Measurements from ENCODE around the gene RNF8. TPM values are rescaled to one million over a fixed set of nuclear protein-coding genes. Genes with fewer than 3 reads are reported as not detected.
"Not testable (repeated sequence)": the region's sequence is repeated elsewhere in the genome, so short reads cannot be mapped to it uniquely, and the experiment has no call there.

RNF8 gene
- total RNA-seq, 1 experiment from 2014 or later: 40.3 TPM

- DNase-seq (ENCODE audit: low read depth): no peak
Observed at GRCh38 chr6:37399795-37400490, 46.2 kb downstream of the RNF8 start.

GRCh38 chr6:37401658-37402057 is 47.9 kb downstream of the RNF8 start:
- DNase-seq (ENCODE audit: low read depth): not testable (repeated sequence)

- no peak for DNase-seq (ENCODE audit: low read depth)
Observed at GRCh38 chr6:37406726-37407341, 53.1 kb downstream of the RNF8 start.

- no peak for DNase-seq (ENCODE audit: low read depth)
Observed at GRCh38 chr6:37407948-37408347, 54.2 kb downstream of the RNF8 start.

- no peak for DNase-seq (ENCODE audit: low read depth)
Observed at GRCh38 chr6:37409501-37409900, 55.7 kb downstream of the RNF8 start.

- no peak for DNase-seq (ENCODE audit: low read depth)
Observed at GRCh38 chr6:37417393-37417792, 63.6 kb downstream of the RNF8 start.

- DNase-seq (ENCODE audit: low read depth): no peak
Observed at GRCh38 chr6:37418722-37419121, 64.9 kb downstream of the RNF8 start.

GRCh38 chr6:37426058-37426944 is 72.5 kb downstream of the RNF8 start:
- DNase-seq (ENCODE audit: low read depth): no peak

- DNase-seq (ENCODE audit: low read depth): no peak
Observed at GRCh38 chr6:37426945-37427510, 73.2 kb downstream of the RNF8 start.

GRCh38 chr6:37429352-37429750 is 75.6 kb downstream of the RNF8 start:
- DNase-seq (ENCODE audit: low read depth): no peak

GRCh38 chr6:37432590-37432915 is 78.8 kb downstream of the RNF8 start:
- DNase-seq (ENCODE audit: low read depth): no peak

- DNase-seq (ENCODE audit: low read depth): peak; percentile 98
Observed at GRCh38 chr6:37432916-37433656, 79.3 kb downstream of the RNF8 start, which contains the start of gene CMTR1. Gene CMTR1, plus strand, starts transcription at chr6:37433221. Its CDS starts 2,409 bp downstream, at chr6:37435630.

GRCh38 chr6:37433657-37434271 is 80.0 kb downstream of the RNF8 start:
- peak; percentile 21 for DNase-seq (ENCODE audit: low read depth)

GRCh38 chr6:37435373-37435772 is 81.6 kb downstream of the RNF8 start:
- DNase-seq (ENCODE audit: low read depth): no peak

GRCh38 chr6:37435816-37436215 is 82.0 kb downstream of the RNF8 start:
- DNase-seq (ENCODE audit: low read depth): no peak

- no peak for DNase-seq (ENCODE audit: low read depth)
Observed at GRCh38 chr6:37438930-37439329, 85.1 kb downstream of the RNF8 start.

- no peak for DNase-seq (ENCODE audit: low read depth)
Observed at GRCh38 chr6:37441651-37442050, 87.9 kb downstream of the RNF8 start.

- no peak for DNase-seq (ENCODE audit: low read depth)
Observed at GRCh38 chr6:37442416-37443215, 88.8 kb downstream of the RNF8 start.

GRCh38 chr6:37443216-37443542 is 89.4 kb downstream of the RNF8 start:
- DNase-seq (ENCODE audit: low read depth): not testable (repeated sequence)
